GM12865 (cell line): ENCODE data around the gene SERPINA6.

Source experiments
- DNase-seq: peaks from one replicate; pipeline ENCODE4 v3.0.0; 2010; ENCODE audit warnings: low read depth
- H3K4me3 ChIP-seq: 2 replicates; pipeline ENCODE4 v1.5.1; 2011; ENCODE audit warnings: mild to moderate bottlenecking, low read depth, low read length, control low read depth
- CTCF ChIP-seq: IDR thresholded peaks from 2 replicates; pipeline ENCODE4 v1.5.1; 2011; ENCODE audit warnings: low read length, control low read depth, low read depth, inconsistent platforms; ENCODE audit not compliant: insufficient read depth; ENCODE audit errors: missing control alignments

SERPINA6 gene

GRCh38 chr14:94292872-94293577, 30.1 kb downstream of the SERPINA6 start, which contains the start of gene SERPINA10:
Gene SERPINA10, minus strand, starts transcription at chr14:94293268. Its CDS starts 2,675 bp downstream, at chr14:94290593.
- no peak for DNase-seq
- no peak within 1 kb of the TSS for H3K4me3 ChIP-seq
- TF ChIP-seq CTCF: no peak

- no peak overlapping the region for H3K4me3 ChIP-seq
- no peak for DNase-seq
- no peak for TF ChIP-seq CTCF
These were observed 30.6 kb downstream of the SERPINA6 start for GRCh38 chr14:94292526-94292871.

GRCh38 chr14:94291906-94292525, 31.1 kb downstream of the SERPINA6 start:
- no peak overlapping the region for H3K4me3 ChIP-seq
- no peak for TF ChIP-seq CTCF
- DNase-seq: no peak

DNA sequence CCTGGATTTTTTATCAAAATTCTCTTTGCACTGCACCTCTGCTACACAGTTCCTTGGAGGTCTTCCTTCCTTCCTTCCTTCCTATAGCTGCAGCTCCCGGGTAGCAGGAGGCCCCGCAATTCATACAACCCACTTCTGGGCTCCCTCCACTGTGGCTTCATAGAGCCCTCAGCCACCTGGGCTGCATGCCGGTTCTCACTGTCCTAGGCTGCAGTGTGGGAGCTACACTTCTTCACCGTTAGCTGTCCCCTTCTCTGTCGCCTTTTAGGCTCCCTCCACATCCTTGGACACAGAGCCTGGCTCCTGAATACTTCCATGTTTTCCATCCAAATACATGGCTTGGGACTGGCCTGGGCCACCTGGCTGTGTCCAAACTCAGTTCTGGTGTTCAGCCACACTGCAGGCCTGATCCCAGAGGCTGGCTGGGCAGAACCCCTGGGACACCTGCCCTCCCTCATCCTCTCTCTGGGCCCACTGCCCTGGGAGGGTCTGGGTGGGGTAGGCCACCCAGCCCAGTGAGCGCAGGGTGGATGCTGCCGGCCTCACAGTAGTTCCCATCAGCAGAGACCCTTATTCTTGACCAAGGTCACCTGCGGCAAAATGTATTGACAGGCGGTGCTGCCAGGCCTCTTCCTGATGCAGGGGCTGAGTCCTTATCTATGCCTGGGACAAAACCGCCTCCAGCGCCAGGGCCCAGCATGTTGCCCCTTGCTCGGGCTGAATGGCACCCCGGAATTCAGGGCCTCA, 31.8 kb downstream of the SERPINA6 start:
- no peak overlapping the region for H3K4me3 ChIP-seq
- no peak for TF ChIP-seq CTCF
- no peak for DNase-seq

DNA sequence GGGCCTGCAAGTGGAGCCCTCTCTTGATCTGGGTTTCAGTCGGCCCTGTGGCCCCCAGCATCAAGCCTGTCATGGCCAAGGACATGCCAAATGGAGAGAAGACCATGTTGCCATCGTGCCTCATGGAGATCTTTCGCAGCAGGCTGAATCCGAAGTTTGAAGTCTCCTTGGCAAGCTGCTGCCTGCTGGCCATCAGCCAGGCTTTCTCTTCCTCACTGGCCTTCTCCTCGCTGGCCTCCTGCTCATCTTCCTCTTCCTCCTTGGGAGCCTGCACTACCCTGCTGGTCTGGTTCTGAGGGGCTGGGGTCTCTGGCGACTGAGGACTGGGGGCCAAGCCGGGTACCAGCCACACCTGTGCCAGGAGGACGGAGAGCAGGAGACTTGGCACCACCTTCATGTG, 32.9 kb downstream of the SERPINA6 start:
- no peak for DNase-seq
- no peak for TF ChIP-seq CTCF
- no peak overlapping the region for H3K4me3 ChIP-seq

DNA sequence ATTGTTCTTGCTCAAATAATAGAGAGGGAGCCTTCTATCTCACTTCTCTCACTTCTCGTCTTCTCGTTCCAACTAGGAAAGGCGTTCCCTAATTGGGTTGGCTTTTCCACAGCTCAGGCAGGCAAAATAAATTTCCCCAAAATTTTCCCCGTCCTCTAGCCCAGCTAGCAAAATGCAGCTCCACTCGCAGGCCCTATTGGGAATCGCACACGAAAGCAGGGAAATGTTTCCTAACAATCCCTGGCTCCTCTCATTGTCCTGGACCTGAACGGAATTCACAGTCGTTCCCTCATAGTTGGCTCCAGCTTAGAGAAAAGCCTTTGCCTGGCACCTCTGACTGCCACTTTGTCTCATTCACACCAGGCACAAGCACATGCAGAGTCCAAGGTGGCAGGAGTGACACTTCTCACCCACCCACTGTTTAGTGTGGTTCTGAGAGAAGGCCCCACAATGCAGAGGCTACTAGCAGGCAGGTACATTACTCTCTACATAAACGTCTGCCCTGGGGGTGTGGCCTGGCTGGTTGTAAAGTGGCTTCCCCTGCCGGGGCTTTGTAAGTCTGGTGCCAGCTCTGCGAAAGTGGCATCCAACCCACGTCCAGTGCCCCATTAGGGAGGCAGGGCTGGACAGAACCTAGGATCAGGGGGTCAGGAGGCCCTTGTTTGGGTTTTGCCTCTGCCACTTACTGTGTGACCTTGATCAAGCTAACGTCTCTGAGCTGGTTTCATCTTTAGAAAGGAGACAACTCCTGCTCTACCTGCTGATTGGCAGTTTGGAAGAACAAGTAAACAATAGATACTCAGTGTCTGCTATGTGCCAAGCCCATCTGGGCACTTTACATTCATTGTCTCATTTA, 34.3 kb downstream of the SERPINA6 start:
- H3K4me3 ChIP-seq: no peak overlapping the region
- no peak for TF ChIP-seq CTCF
- DNase-seq: no peak
